ENCODE data around the gene CELF4. TPM values are rescaled to one million over a fixed set of nuclear protein-coding genes. Genes with fewer than 3 reads are reported as not detected.

Gene CELF4
- polyA plus RNA-seq, 1 donor (not counting 4 experiments of a cell fraction or from before 2014, with no cell fraction given), result not detected

DNA sequence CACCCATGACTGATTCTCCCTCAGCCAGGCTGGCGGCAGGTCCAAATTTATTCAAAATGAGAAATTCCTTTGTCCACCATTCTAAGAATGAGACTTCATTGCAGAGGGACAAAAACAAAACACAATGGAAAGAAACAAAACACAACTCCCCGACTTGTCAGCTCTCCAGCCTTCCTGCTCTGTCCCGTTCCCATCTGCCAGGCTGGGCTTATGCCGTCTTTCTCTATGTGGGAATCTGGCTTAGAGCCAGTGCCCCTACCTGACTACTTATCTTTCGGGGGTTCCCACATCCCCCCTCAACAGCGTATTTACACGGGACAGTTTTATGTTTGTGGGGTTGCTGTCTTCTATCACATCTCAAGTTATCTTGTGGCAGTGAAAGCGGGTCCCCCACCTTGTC lies 13.8 kb downstream of the CELF4 start:
- no peaks in the 10 kb centered on the region for H3K9me1 ChIP-seq (ENCODE audit: control insufficient read depth, extremely low read depth, insufficient read depth, low read length)
- no peaks in the 10 kb centered on the region for H3K79me2 ChIP-seq (ENCODE audit: control insufficient read depth, insufficient read depth, low read length)
- DNase-seq (ENCODE audit: low read depth, low spot score) (no peak), FAIRE-seq (no peak)
- no peaks in the 10 kb centered on the region for H3K4me1 ChIP-seq (ENCODE audit: control insufficient read depth, extremely low read depth, insufficient read depth, low read length)
- no peak overlapping the region for H3K4me2 ChIP-seq (ENCODE audit: control insufficient read depth, extremely low read depth, insufficient read depth, low read depth, low read length)
- no peaks in the 10 kb centered on the region for H3K27me3 ChIP-seq (ENCODE audit: control insufficient read depth, extremely low read depth, insufficient read depth, low read length)
- no peak overlapping the region for H3K4me3 ChIP-seq (ENCODE audit: control insufficient read depth in 2 of 3, extremely low read depth in 1 of 3, insufficient read depth in 2 of 3, low read depth in 1 of 3, low read length in 3 of 3)
- dilution Hi-C loops (cut with MboI; ENCODE audit: extremely low pct_ligation_motif_present, low sequenced_read_pairs), result no loop called here
- no peak overlapping the region for H2AFZ ChIP-seq (ENCODE audit: control insufficient read depth, low read length)
- H3K27ac ChIP-seq (ENCODE audit: control insufficient read depth, insufficient read depth, low read length), result no peak overlapping the region
- no peak overlapping the region for H3K9ac ChIP-seq (ENCODE audit: control insufficient read depth, extremely low read depth, insufficient read depth, low read length)
- H4K20me1 ChIP-seq (ENCODE audit: control insufficient read depth, extremely low read depth, insufficient read depth, low read length), result no peaks in the 10 kb centered on the region
- no peaks in the 10 kb centered on the region for H3K9me3 ChIP-seq (ENCODE audit: control insufficient read depth, low read depth, low read length)
- TF ChIP-seq, protein P1, sequence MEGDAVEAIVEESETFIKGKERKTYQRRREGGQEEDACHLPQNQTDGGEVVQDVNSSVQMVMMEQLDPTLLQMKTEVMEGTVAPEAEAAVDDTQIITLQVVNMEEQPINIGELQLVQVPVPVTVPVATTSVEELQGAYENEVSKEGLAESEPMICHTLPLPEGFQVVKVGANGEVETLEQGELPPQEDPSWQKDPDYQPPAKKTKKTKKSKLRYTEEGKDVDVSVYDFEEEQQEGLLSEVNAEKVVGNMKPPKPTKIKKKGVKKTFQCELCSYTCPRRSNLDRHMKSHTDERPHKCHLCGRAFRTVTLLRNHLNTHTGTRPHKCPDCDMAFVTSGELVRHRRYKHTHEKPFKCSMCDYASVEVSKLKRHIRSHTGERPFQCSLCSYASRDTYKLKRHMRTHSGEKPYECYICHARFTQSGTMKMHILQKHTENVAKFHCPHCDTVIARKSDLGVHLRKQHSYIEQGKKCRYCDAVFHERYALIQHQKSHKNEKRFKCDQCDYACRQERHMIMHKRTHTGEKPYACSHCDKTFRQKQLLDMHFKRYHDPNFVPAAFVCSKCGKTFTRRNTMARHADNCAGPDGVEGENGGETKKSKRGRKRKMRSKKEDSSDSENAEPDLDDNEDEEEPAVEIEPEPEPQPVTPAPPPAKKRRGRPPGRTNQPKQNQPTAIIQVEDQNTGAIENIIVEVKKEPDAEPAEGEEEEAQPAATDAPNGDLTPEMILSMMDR (optimal IDR thresholded peaks at IDR 0.05 in 1 of 3, IDR thresholded peaks at IDR 0.05 in 1 of 3, conservative IDR thresholded peaks at IDR 0.05 in 1 of 3; ENCODE audit: extremely low read depth in 1 of 3, insufficient read depth in 2 of 3, low read length in 3 of 3), result no peak
- no peak for TF ChIP-seq EZH2 (IDR thresholded peaks at IDR 0.05; ENCODE audit: low read length)
- no peaks in the 10 kb centered on the region for H3K36me3 ChIP-seq (ENCODE audit: control insufficient read depth in 2 of 2, extremely low read depth in 1 of 2, insufficient read depth in 2 of 2, low read length in 2 of 2)

DNA sequence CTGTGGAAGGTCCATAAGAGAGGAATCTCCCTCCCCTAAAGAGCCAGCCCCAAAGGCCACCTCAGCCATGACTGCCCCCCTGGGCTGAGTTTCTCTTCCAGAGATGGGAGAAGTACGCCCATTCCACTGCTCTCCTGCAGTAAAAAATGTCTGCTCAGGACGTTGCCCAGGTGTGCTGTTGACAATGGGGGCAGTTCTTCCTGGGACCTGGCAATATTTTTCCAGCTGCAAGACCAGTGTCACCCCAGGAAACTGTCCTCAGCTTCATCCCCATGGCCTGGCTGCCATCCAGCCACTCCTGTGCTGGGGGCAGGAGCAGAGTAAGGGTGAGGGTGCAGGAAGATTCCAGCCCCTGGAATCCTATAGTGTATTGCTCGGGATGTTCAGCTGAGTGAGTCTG lies 14.3 kb downstream of the CELF4 start:
- no peak overlapping the region for H3K4me3 ChIP-seq (ENCODE audit: control insufficient read depth in 2 of 3, extremely low read depth in 1 of 3, insufficient read depth in 2 of 3, low read depth in 1 of 3, low read length in 3 of 3)
- H3K9me3 ChIP-seq (ENCODE audit: control insufficient read depth, low read depth, low read length), result no peaks in the 10 kb centered on the region
- no peak overlapping the region for H3K27ac ChIP-seq (ENCODE audit: control insufficient read depth, insufficient read depth, low read length)
- no peak for DNase-seq (ENCODE audit: low read depth, low spot score)
- H3K79me2 ChIP-seq (ENCODE audit: control insufficient read depth, insufficient read depth, low read length), result no peaks in the 10 kb centered on the region
- no peak for FAIRE-seq
- no peak overlapping the region for H3K4me2 ChIP-seq (ENCODE audit: control insufficient read depth, extremely low read depth, insufficient read depth, low read depth, low read length)
- dilution Hi-C loops (cut with MboI; ENCODE audit: extremely low pct_ligation_motif_present, low sequenced_read_pairs), result no loop called here
- H4K20me1 ChIP-seq (ENCODE audit: control insufficient read depth, extremely low read depth, insufficient read depth, low read length), result no peaks in the 10 kb centered on the region
- TF ChIP-seq, protein P1 (optimal IDR thresholded peaks at IDR 0.05 in 1 of 3, IDR thresholded peaks at IDR 0.05 in 1 of 3, conservative IDR thresholded peaks at IDR 0.05 in 1 of 3; ENCODE audit: extremely low read depth in 1 of 3, insufficient read depth in 2 of 3, low read length in 3 of 3), result no peak
- TF ChIP-seq EZH2 (IDR thresholded peaks at IDR 0.05; ENCODE audit: low read length), result no peak
- H3K36me3 ChIP-seq (ENCODE audit: control insufficient read depth in 2 of 2, extremely low read depth in 1 of 2, insufficient read depth in 2 of 2, low read length in 2 of 2), result no peaks in the 10 kb centered on the region
- no peaks in the 10 kb centered on the region for H3K4me1 ChIP-seq (ENCODE audit: control insufficient read depth, extremely low read depth, insufficient read depth, low read length)
- H3K9ac ChIP-seq (ENCODE audit: control insufficient read depth, extremely low read depth, insufficient read depth, low read length), result no peak overlapping the region
- H2AFZ ChIP-seq (ENCODE audit: control insufficient read depth, low read length), result no peak overlapping the region
- no peaks in the 10 kb centered on the region for H3K27me3 ChIP-seq (ENCODE audit: control insufficient read depth, extremely low read depth, insufficient read depth, low read length)
- no peaks in the 10 kb centered on the region for H3K9me1 ChIP-seq (ENCODE audit: control insufficient read depth, extremely low read depth, insufficient read depth, low read length)

All from keratinocyte (primary cell).